Fibroblast of villous mesenchyme (primary cell): ENCODE results near the gene RTF2. TPM values are rescaled to one million over a fixed set of nuclear protein-coding genes. Genes with fewer than 3 reads are reported as not detected.
"Not testable (repeated sequence)": the region's sequence is repeated elsewhere in the genome, so short reads cannot be mapped to it uniquely, and the experiment has no call there.

Experiments
- DNase-seq: peaks from one replicate; pipeline ENCODE4 v3.0.0-alpha.2; 2010; ENCODE audit warnings: low read depth
- H3K4me3 ChIP-seq: 2 replicates; pipeline ENCODE4 v1.5.1; 2011; ENCODE audit warnings: low read depth, mild to moderate bottlenecking, low read length
- CTCF ChIP-seq: IDR thresholded peaks from 2 replicates; pipeline ENCODE4 v1.5.1; 2012; ENCODE audit warnings: low read depth, mild to moderate bottlenecking, low read length; ENCODE audit not compliant: insufficient read depth
- small RNA-seq: library from RNA; depleted of rRNA; stranded (forward); fragments of <200 nt; gene quantifications from one replicate; pipeline ENCODE3, GENCODE V24; 2012
- total RNA-seq: library from RNA; depleted of rRNA; stranded (reverse); fragments of >200 nt; gene quantifications from 2 replicates; pipeline ENCODE4 v1.2.3, GENCODE V29; 2012

The RTF2 gene
- total RNA-seq, 1 donor, result 80.3 TPM

- TF ChIP-seq CTCF, result no peak
Observed at GRCh38 chr20:56558968-56559367, 90.5 kb downstream of the RTF2 start.

GRCh38 chr20:56564526-56564925 is 96.1 kb downstream of the RTF2 start:
- not testable (repeated sequence) for DNase-seq, H3K4me3 ChIP-seq

More at GRCh38 chr20:56558968-56559367, 90.5 kb downstream of the RTF2 start:
- no peak overlapping the region for H3K4me3 ChIP-seq
- DNase-seq, result no peak

GRCh38 chr20:56565511-56565910 is 97.1 kb downstream of the RTF2 start:
- no peak for DNase-seq
- no peak for TF ChIP-seq CTCF
- H3K4me3 ChIP-seq, result no peak overlapping the region

- no peak overlapping the region for H3K4me3 ChIP-seq
- DNase-seq, result no peak
- no peak for TF ChIP-seq CTCF
Observed at GRCh38 chr20:56566621-56567020, 98.2 kb downstream of the RTF2 start.

Small RNA genes lying within 50 kb of the gene (small RNA-seq; reads per million reads assigned to genes)
- not detected for gene RPL39P

Other genes with a start within 250 kb of the RTF2 start
- not detected in 2 replicates for gene MC3R, start 219.9 kb upstream of the RTF2 start, total RNA-seq
- gene FAM210B, start 109.7 kb upstream of the RTF2 start, total RNA-seq, result 38.0 and 46.2 TPM in 2 replicates
- gene AURKA, start 76.4 kb upstream of the RTF2 start, total RNA-seq, result 22.9 and 57.0 TPM in 2 replicates
- 22.9 and 40.6 TPM in 2 replicates for gene CSTF1, start 76.0 kb upstream of the RTF2 start, total RNA-seq
- gene CASS4, start 56.4 kb upstream of the RTF2 start, total RNA-seq, result 1.3 and 3.5 TPM in 2 replicates
- gene FAM209A, start 56.1 kb downstream of the RTF2 start, total RNA-seq, result not detected in 2 replicates
- gene FAM209B, start 64.6 kb downstream of the RTF2 start, total RNA-seq, result not detected in 2 replicates
- 13.5 and 18.1 TPM in 2 replicates for gene TFAP2C, start 160.7 kb downstream of the RTF2 start, total RNA-seq